H1 (cell line): Measurements from ENCODE around the gene SND1.

Experiments used
- CEBPB ChIP-seq: IDR thresholded peaks from 2 replicates; pipeline ENCODE4 v1.6.1; 2012; ENCODE audit warnings: low read depth, low read length
- POLR2A ChIP-seq, 2 experiments: IDR thresholded peaks; 1 replicate in 1 of 2; 2 replicates in 1 of 2; pipeline ENCODE4 v1.6.1; 2011; ENCODE audit warnings: low read depth in 2 of 2, low read length in 2 of 2, mild to moderate bottlenecking in 2 of 2; ENCODE audit errors: control extremely low read depth in 1 of 2
- POLR2AphosphoS5 ChIP-seq: IDR thresholded peaks from 2 replicates; pipeline ENCODE4 v1.6.1; 2011; ENCODE audit warnings: low read depth, low read length
- SUZ12 ChIP-seq: fragments of 200-600 bp; sonication (generic); IDR thresholded peaks from 2 replicates; pipeline ENCODE4 v1.6.1; 2012; ENCODE audit warnings: mild to moderate bottlenecking, inconsistent platforms, low read length, moderate library complexity, mixed read lengths
- TCF12 ChIP-seq: IDR thresholded peaks from 2 replicates; pipeline ENCODE4 v1.6.1; 2011; ENCODE audit warnings: low read depth, mild to moderate bottlenecking, low read length
- TEAD4 ChIP-seq: IDR thresholded peaks from 2 replicates; pipeline ENCODE4 v1.6.1; 2012; ENCODE audit warnings: low read depth, low read length, inconsistent platforms, mixed read lengths

GRCh38 chr7:128056901-128057300 is 404.9 kb downstream of the SND1 start:
- TF ChIP-seq TCF12, result no peak
- TF ChIP-seq CEBPB, result no peak
- no peak for TF ChIP-seq SUZ12
- TF ChIP-seq TEAD4, result no peak
- no peak for TF ChIP-seq POLR2A (IDR thresholded peaks at IDR 0.05; ENCODE audit: control extremely low read depth in 1 of 2, low read depth in 2 of 2, low read length in 2 of 2)
- TF ChIP-seq POLR2AphosphoS5, result no peak
